ENCODE results near the gene SAA2.

The SAA2 gene

DNA sequence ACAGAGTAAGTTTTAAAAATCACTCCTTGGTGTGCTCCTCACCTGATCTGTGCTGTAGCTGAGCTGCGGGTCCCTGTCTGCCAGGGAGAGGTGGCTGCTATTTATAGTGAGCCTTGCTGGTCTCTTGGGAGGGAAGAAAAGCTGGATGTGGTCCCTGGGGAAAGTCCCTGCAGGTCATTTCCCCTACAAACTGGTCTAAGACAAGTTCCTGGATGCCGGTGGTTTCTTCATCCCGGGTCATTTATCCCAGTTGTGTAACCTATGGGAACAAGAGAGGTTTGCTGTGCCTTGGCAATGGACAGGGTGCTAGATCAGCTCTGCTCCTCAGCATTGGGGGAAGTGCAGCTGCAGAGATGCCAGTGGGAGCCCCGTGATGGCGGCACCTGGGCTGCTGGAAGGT is at the start of gene SAA2:
SAA2 (minus strand) TSS at position 108 of the 400 bp plus-strand sequence. CDS start 657 bp downstream, outside the sequence.
- Histone ChIP-seq H2AFZ (ENCODE audit: low read depth, low read length) (no peak within 1 kb of the TSS), H3K4me2 (ENCODE audit: insufficient read depth, low read length) (no peak within 1 kb of the TSS), H3K36me3 (ENCODE audit: insufficient read depth, low read length) (no peaks in the 10 kb centered on the region), H4K20me1 (ENCODE audit: insufficient read depth, low read length) (no peaks in the 10 kb centered on the region), H3K79me2 (ENCODE audit: insufficient read depth, low read length) (no peaks in the 10 kb centered on the region), H3K27ac (ENCODE audit: low read length) (no peak within 1 kb of the TSS), H3K9ac (ENCODE audit: low read depth, low read length) (no peak within 1 kb of the TSS), H3K4me3 (ENCODE audit: low read depth in 1 of 2, low read length in 2 of 2) (no peak within 1 kb of the TSS), H3K4me1 (ENCODE audit: insufficient read depth, low read length) (no peaks in the 10 kb centered on the region), H3K27me3 (ENCODE audit: insufficient read depth, low read length, poor library complexity) (peaks cover 8% of the 10 kb centered on the region), H3K9me3 (ENCODE audit: insufficient read depth, low read length, severe bottlenecking) (no peaks in the 10 kb centered on the region)
- TF ChIP-seq, protein P1, sequence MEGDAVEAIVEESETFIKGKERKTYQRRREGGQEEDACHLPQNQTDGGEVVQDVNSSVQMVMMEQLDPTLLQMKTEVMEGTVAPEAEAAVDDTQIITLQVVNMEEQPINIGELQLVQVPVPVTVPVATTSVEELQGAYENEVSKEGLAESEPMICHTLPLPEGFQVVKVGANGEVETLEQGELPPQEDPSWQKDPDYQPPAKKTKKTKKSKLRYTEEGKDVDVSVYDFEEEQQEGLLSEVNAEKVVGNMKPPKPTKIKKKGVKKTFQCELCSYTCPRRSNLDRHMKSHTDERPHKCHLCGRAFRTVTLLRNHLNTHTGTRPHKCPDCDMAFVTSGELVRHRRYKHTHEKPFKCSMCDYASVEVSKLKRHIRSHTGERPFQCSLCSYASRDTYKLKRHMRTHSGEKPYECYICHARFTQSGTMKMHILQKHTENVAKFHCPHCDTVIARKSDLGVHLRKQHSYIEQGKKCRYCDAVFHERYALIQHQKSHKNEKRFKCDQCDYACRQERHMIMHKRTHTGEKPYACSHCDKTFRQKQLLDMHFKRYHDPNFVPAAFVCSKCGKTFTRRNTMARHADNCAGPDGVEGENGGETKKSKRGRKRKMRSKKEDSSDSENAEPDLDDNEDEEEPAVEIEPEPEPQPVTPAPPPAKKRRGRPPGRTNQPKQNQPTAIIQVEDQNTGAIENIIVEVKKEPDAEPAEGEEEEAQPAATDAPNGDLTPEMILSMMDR (IDR thresholded peaks at IDR 0.05; ENCODE audit: borderline replicate concordance, extremely low read depth, low read length, poor library complexity, severe bottlenecking), result no peak
- no peak for TF ChIP-seq EZH2 (IDR thresholded peaks at IDR 0.05; ENCODE audit: borderline replicate concordance, low read depth, low read length, severe bottlenecking)
- no peak for ATAC-seq (ENCODE audit: insufficient read depth, low read depth)
- DNase-seq, result no peak

GRCh38 chr11:18295316-18295715 is 46.8 kb upstream of the SAA2 start:
- Histone ChIP-seq H3K9ac (ENCODE audit: low read depth, low read length) (no peak overlapping the region), H3K4me3 (ENCODE audit: low read depth in 1 of 2, low read length in 2 of 2) (no peak overlapping the region), H3K4me2 (ENCODE audit: insufficient read depth, low read length) (no peak overlapping the region), H3K79me2 (ENCODE audit: insufficient read depth, low read length) (no peaks in the 10 kb centered on the region), H4K20me1 (ENCODE audit: insufficient read depth, low read length) (no peaks in the 10 kb centered on the region), H3K36me3 (ENCODE audit: insufficient read depth, low read length) (peaks cover 86% of the 10 kb centered on the region), H2AFZ (ENCODE audit: low read depth, low read length) (no peak overlapping the region), H3K27ac (ENCODE audit: low read length) (no peak overlapping the region), H3K4me1 (ENCODE audit: insufficient read depth, low read length) (no peaks in the 10 kb centered on the region), H3K27me3 (ENCODE audit: insufficient read depth, low read length, poor library complexity) (no peaks in the 10 kb centered on the region), H3K9me3 (ENCODE audit: insufficient read depth, low read length, severe bottlenecking) (no peaks in the 10 kb centered on the region)
- TF ChIP-seq, protein P1 (IDR thresholded peaks at IDR 0.05; ENCODE audit: borderline replicate concordance, extremely low read depth, low read length, poor library complexity, severe bottlenecking), result no peak
- TF ChIP-seq EZH2 (IDR thresholded peaks at IDR 0.05; ENCODE audit: borderline replicate concordance, low read depth, low read length, severe bottlenecking), result no peak
- ATAC-seq (ENCODE audit: insufficient read depth, low read depth) (no peak), DNase-seq (no peak)

- H3K27ac ChIP-seq (ENCODE audit: low read length), result no peak overlapping the region
- H3K36me3 ChIP-seq (ENCODE audit: insufficient read depth, low read length), result peaks cover 86% of the 10 kb centered on the region
- ATAC-seq (ENCODE audit: insufficient read depth, low read depth) (no peak), DNase-seq (no peak)
- no peaks in the 10 kb centered on the region for H4K20me1 ChIP-seq (ENCODE audit: insufficient read depth, low read length)
- no peaks in the 10 kb centered on the region for H3K79me2 ChIP-seq (ENCODE audit: insufficient read depth, low read length)
- H3K9ac ChIP-seq (ENCODE audit: low read depth, low read length), result no peak overlapping the region
- H2AFZ ChIP-seq (ENCODE audit: low read depth, low read length), result no peak overlapping the region
- no peak overlapping the region for H3K4me2 ChIP-seq (ENCODE audit: insufficient read depth, low read length)
- H3K9me3 ChIP-seq (ENCODE audit: insufficient read depth, low read length, severe bottlenecking), result no peaks in the 10 kb centered on the region
- TF ChIP-seq, protein P1 (IDR thresholded peaks at IDR 0.05; ENCODE audit: borderline replicate concordance, extremely low read depth, low read length, poor library complexity, severe bottlenecking), result no peak
- TF ChIP-seq EZH2 (IDR thresholded peaks at IDR 0.05; ENCODE audit: borderline replicate concordance, low read depth, low read length, severe bottlenecking), result no peak
- H3K4me1 ChIP-seq (ENCODE audit: insufficient read depth, low read length), result no peaks in the 10 kb centered on the region
- H3K4me3 ChIP-seq (ENCODE audit: low read depth in 1 of 2, low read length in 2 of 2), result no peak overlapping the region
- H3K27me3 ChIP-seq (ENCODE audit: insufficient read depth, low read length, poor library complexity), result no peaks in the 10 kb centered on the region
Observed at GRCh38 chr11:18294862-18295261, 46.4 kb upstream of the SAA2 start.

DNA sequence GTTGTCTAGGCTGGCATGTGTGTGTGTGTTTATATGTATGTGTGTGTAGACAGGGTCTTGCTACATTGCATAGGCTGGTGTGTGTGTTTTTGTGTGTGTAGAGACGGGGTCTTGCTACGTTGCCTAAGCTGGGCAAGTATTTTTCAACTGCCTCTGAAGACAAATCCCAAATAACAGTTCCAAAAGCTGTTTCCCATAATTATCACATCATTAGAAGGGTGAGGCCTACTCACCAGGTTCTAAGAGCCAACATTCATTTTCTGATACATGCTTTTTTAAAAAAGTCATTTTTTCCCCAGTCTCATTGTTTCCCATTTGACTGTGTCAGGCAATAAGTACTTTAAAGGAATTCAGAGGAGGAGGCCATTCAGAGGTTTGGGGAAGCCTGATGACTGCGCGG is 40.4 kb upstream of the SAA2 start:
- ATAC-seq (ENCODE audit: insufficient read depth, low read depth) (no peak), DNase-seq (no peak)
- Histone ChIP-seq H3K79me2 (ENCODE audit: insufficient read depth, low read length) (no peaks in the 10 kb centered on the region), H3K36me3 (ENCODE audit: insufficient read depth, low read length) (peaks cover 71% of the 10 kb centered on the region), H3K9me3 (ENCODE audit: insufficient read depth, low read length, severe bottlenecking) (no peaks in the 10 kb centered on the region), H4K20me1 (ENCODE audit: insufficient read depth, low read length) (no peaks in the 10 kb centered on the region), H3K4me2 (ENCODE audit: insufficient read depth, low read length) (no peak overlapping the region), H3K4me3 (ENCODE audit: low read depth in 1 of 2, low read length in 2 of 2) (no peak overlapping the region), H2AFZ (ENCODE audit: low read depth, low read length) (no peak overlapping the region), H3K4me1 (ENCODE audit: insufficient read depth, low read length) (no peaks in the 10 kb centered on the region), H3K9ac (ENCODE audit: low read depth, low read length) (no peak overlapping the region), H3K27ac (ENCODE audit: low read length) (no peak overlapping the region), H3K27me3 (ENCODE audit: insufficient read depth, low read length, poor library complexity) (no peaks in the 10 kb centered on the region)
- no peak for TF ChIP-seq EZH2 (IDR thresholded peaks at IDR 0.05; ENCODE audit: borderline replicate concordance, low read depth, low read length, severe bottlenecking)
- TF ChIP-seq, protein P1 (IDR thresholded peaks at IDR 0.05; ENCODE audit: borderline replicate concordance, extremely low read depth, low read length, poor library complexity, severe bottlenecking), result no peak

Data from DND-41 (cell line).